HG02571 (cell line): ENCODE data around the gene NDFIP2.

Experiments used
- ATAC-seq: cut with Tn5 transposase; IDR thresholded peaks from one replicate; pipeline ENCODE4 v1.9.1; 2021; ENCODE audit warnings: mild to moderate bottlenecking, moderate library complexity; ENCODE audit not compliant: unreplicated experiment

Gene NDFIP2

GRCh38 chr13:79457948-79458347 is 23.0 kb upstream of the NDFIP2 start:
- ATAC-seq: no peak

- no peak for ATAC-seq
These were observed 22.5 kb upstream of the NDFIP2 start for GRCh38 chr13:79458436-79458835.

- no peak for ATAC-seq
These were observed 21.0 kb upstream of the NDFIP2 start for GRCh38 chr13:79459906-79460305.

GRCh38 chr13:79462895-79463294 is 18.1 kb upstream of the NDFIP2 start:
- no peak for ATAC-seq

GRCh38 chr13:79463604-79464003 is 17.4 kb upstream of the NDFIP2 start:
- ATAC-seq: no peak

GRCh38 chr13:79466872-79467271 is 14.1 kb upstream of the NDFIP2 start:
- ATAC-seq: no peak

GRCh38 chr13:79468402-79468801 is 12.6 kb upstream of the NDFIP2 start:
- ATAC-seq: no peak

GRCh38 chr13:79468819-79469218 is 12.1 kb upstream of the NDFIP2 start:
- ATAC-seq: no peak

- ATAC-seq: no peak
These were observed 11.3 kb upstream of the NDFIP2 start for GRCh38 chr13:79469608-79470007.

- ATAC-seq: no peak
These were observed 10.3 kb upstream of the NDFIP2 start for GRCh38 chr13:79470666-79471065.

GRCh38 chr13:79475569-79475968 is 5.4 kb upstream of the NDFIP2 start:
- ATAC-seq: no peak

GRCh38 chr13:79477968-79478367 is 3.0 kb upstream of the NDFIP2 start:
- no peak for ATAC-seq

- ATAC-seq: no peak
These were observed 1.1 kb upstream of the NDFIP2 start for GRCh38 chr13:79479882-79480281.

- peak; percentile 34 for ATAC-seq
These were observed 714 bp downstream of the NDFIP2 start for GRCh38 chr13:79481685-79482052.

- ATAC-seq: no peak
These were observed 1.5 kb downstream of the NDFIP2 start for GRCh38 chr13:79482281-79482970.

GRCh38 chr13:79483086-79483706 is 2.2 kb downstream of the NDFIP2 start:
- no peak for ATAC-seq

- no peak for ATAC-seq
These were observed 4.3 kb downstream of the NDFIP2 start for GRCh38 chr13:79485014-79485811.

GRCh38 chr13:79486433-79487188 is 5.7 kb downstream of the NDFIP2 start:
- no peak for ATAC-seq

- no peak for ATAC-seq
These were observed 9.4 kb downstream of the NDFIP2 start for GRCh38 chr13:79490326-79490725.

- no peak for ATAC-seq
These were observed 9.9 kb downstream of the NDFIP2 start for GRCh38 chr13:79490824-79491223.

GRCh38 chr13:79491715-79492114 is 10.8 kb downstream of the NDFIP2 start:
- ATAC-seq: no peak
